Adrenal gland (tissue), 12 donors: ENCODE data around the gene SLC66A1. TPM values are rescaled to one million over a fixed set of nuclear protein-coding genes. Genes with fewer than 3 reads are reported as not detected.
A peak's percentile ranks its signal among the peaks of the same experiment; 100 is the strongest.

Experiments used
- DNase-seq, 7 donors: peaks; one replicate each; pipeline ENCODE4 v3.0.0-alpha.2; 2019 to 2020
- H3K27ac ChIP-seq, 5 donors: fragments of 200-600 bp; sonication (generic) in 4 of 5; 1 replicate in 3 of 5; 2 replicates in 2 of 5; pipeline versions ENCODE4 v1.5.1 to v1.8.0; 2016 to 2020; ENCODE audit warnings: mild to moderate bottlenecking in 1 of 5
- H3K27me3 ChIP-seq: fragments of 200-600 bp; 2 replicates; pipeline ENCODE4 v1.8.0; 2021
- H3K36me3 ChIP-seq, 2 donors: fragments of 200-600 bp; replicated peaks in 1 of 2; 1 replicate in 1 of 2; 2 replicates in 1 of 2; pipeline versions ENCODE4 v1.5.1 to v1.8.0; 2018 to 2022
- H3K4me1 ChIP-seq, 2 donors: fragments of 200-600 bp; replicated peaks in 1 of 2; 1 replicate in 1 of 2; 2 replicates in 1 of 2; pipeline versions ENCODE4 v1.5.1 to v1.8.0; 2018 to 2021
- H3K4me3 ChIP-seq, 4 donors: fragments of 200-600 bp; sonication (generic) in 3 of 4; one replicate each; pipeline ENCODE4 v1.5.1; 2016 to 2018
- H3K9me3 ChIP-seq, 3 donors: fragments of 200-600 bp; sonication (generic) in 1 of 3; replicated peaks in 1 of 3; 1 replicate in 2 of 3; 2 replicates in 1 of 3; pipeline versions ENCODE4 v1.5.1 to v1.8.0; 2016 to 2021
- POLR2A ChIP-seq, 2 donors: fragments of 450-650 bp; IDR thresholded peaks; one replicate each; pipeline ENCODE4 v1.6.1; 2017; ENCODE audit warnings: antibody characterized with exemption in 2 of 2, mild to moderate bottlenecking in 2 of 2, moderate library complexity in 1 of 2
- WGBS, 4 donors: extraction: QIAGEN DNeasy Blood & Tissue Kit in 2 of 4; methylation state at CpG; one replicate each; pipeline versions ENCODE4 v1.1.5 to v1.1.7; 2013 to 2017; 5-methylcytosine and 5-hydroxymethylcytosine counted together
- intact Hi-C, 2 donors: fragments of 100-400 bp; cut with DNase I; formaldehyde crosslinking; loops; one replicate each; pipeline versions ENCODE4 v1.14.1 to v1.15.0; 2022 to 2023
- polyA plus RNA-seq, 3 donors: library from polyadenylated mRNA; stranded (reverse); fragments of 200-250 nt in 2 of 3; fragments of 350-450 nt in 1 of 3; fragmentation: Illumina TruSeq in 1 of 3; extraction: RNeasy Lipid Tissue Mini Kit (QIAGEN cat#74804) in 1 of 3; gene quantifications; one replicate each; pipeline ENCODE4 v1.2.3, GENCODE V29; 2013 to 2014
- total RNA-seq, 9 donors: library from RNA; depleted of rRNA in 4 of 9; stranded (reverse); fragments of >200 nt in 4 of 9; fragments of 120-200 nt in 1 of 9; fragmentation: NEBNext Ultra II Directional in 1 of 9; extraction: Animal tissue kit (Norgen Biotek cat#: 25700) in 1 of 9; gene quantifications; one replicate each; pipeline versions ENCODE4 v1.1.0 to v1.2.4, GENCODE V29; 2013 to 2023
- TF ChIP-seq, protein P1 (sequence below), 6 experiments: fragments of 450-650 bp in 4 of 6; fragments of 200-600 bp in 2 of 6; sonication (generic) in 1 of 6; IDR thresholded peaks; 1 replicate in 5 of 6; 2 replicates in 1 of 6; pipeline versions ENCODE4 v1.5.1 to v1.8.0; 2016 to 2021; ENCODE audit warnings: antibody characterized with exemption in 6 of 6, mild to moderate bottlenecking in 2 of 6, moderate library complexity in 1 of 6
- donor health status: healthy with polysubstance abuse.
- donor health status: Bipolar disorder and iron deficiency.
- donor health status: DM: yes; HTN: yes; CAD: no.
- donor health status: DM: no; HTN: no; CAD: no.
- donor health status: DM: no; HTN: no; CAD: no.
- donor health status: DM: yes; HTN: yes; CAD: no.

Gene SLC66A1
- total and polyA plus RNA-seq, 12 donors: 19.1 to 82.9 (median 36.5) TPM

GRCh38 chr1:19374083-19374801, 62.1 kb downstream of the SLC66A1 start:
- no peak for DNase-seq
- H3K36me3 ChIP-seq: peaks cover 0 to 47% of the 10 kb centered on the region in 2 donors
- no peaks in the 10 kb centered on the region for H3K9me3 ChIP-seq
- intact Hi-C loops: no loop called here
- no peak overlapping the region for H3K4me3 ChIP-seq
- peaks cover 21 to 38% of the 10 kb centered on the region in 2 donors for H3K4me1 ChIP-seq
- WGBS, 4 donors: 83 to 99% (median 88%) methylated on average over 7 to 14 of the region's 14 CpGs
- H3K27ac ChIP-seq: peak overlapping the region; percentile 56 to 89 (median 77)
- TF ChIP-seq POLR2A (IDR thresholded peaks at IDR 0.05): no peak
- TF ChIP-seq, protein P1, sequence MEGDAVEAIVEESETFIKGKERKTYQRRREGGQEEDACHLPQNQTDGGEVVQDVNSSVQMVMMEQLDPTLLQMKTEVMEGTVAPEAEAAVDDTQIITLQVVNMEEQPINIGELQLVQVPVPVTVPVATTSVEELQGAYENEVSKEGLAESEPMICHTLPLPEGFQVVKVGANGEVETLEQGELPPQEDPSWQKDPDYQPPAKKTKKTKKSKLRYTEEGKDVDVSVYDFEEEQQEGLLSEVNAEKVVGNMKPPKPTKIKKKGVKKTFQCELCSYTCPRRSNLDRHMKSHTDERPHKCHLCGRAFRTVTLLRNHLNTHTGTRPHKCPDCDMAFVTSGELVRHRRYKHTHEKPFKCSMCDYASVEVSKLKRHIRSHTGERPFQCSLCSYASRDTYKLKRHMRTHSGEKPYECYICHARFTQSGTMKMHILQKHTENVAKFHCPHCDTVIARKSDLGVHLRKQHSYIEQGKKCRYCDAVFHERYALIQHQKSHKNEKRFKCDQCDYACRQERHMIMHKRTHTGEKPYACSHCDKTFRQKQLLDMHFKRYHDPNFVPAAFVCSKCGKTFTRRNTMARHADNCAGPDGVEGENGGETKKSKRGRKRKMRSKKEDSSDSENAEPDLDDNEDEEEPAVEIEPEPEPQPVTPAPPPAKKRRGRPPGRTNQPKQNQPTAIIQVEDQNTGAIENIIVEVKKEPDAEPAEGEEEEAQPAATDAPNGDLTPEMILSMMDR (IDR thresholded peaks at IDR 0.05): peak in 3 of 6 experiments; percentile 14 to 25 (median 21)
- H3K27me3 ChIP-seq: no peaks in the 10 kb centered on the region

- DNase-seq: no peak
- H3K4me3 ChIP-seq: no peak overlapping the region
- peaks cover 21 to 37% of the 10 kb centered on the region in 2 donors for H3K4me1 ChIP-seq
- intact Hi-C loops: no loop called here
- H3K27me3 ChIP-seq: no peaks in the 10 kb centered on the region
- H3K9me3 ChIP-seq: no peaks in the 10 kb centered on the region
- peaks cover 0 to 54% of the 10 kb centered on the region in 2 donors for H3K36me3 ChIP-seq
- peak overlapping the region in 2 of 5 donors; percentile 89 for H3K27ac ChIP-seq
- 83 to 88% (median 86%) methylated on average over 8 of the region's 8 CpGs for WGBS, 4 donors
- TF ChIP-seq POLR2A (IDR thresholded peaks at IDR 0.05): no peak
- TF ChIP-seq, protein P1 (IDR thresholded peaks at IDR 0.05): no peak
These were observed 62.8 kb downstream of the SLC66A1 start for GRCh38 chr1:19374926-19375325.

DNA sequence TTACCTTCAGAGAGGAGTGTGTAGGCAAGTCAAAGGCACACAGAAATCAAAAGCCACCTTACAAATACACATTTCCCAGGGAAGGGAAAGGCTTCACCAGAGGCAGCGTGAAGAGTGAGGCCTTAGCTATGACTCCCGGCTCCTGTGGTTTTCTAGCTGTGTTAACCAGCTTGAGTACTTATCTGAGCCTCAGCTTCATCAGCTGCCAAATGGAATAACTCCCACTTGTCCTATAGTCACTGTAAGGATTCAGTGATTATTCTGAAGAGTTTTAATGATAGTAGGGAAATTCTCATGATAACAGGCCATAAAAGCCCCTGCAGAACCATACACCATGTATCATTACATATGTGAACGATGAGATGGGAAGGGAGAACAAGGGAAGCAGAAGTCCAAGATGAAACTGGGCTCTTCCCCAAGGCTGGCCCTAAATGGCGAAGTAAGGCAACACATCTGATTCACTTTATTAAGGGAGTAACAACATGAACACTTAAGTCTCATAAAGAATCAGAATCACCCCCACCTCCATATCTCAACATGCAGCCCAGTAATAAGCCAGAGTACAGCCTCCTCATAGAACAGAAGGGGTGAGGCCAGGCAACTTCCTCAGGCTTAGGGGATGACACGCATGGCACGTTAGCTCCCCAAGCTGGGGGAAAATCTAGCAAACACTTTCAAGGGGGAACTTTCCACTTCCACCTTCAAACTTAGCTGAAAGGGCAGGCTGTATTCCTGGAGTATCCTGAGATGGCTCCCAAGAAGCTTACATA, 63.7 kb downstream of the SLC66A1 start:
- TF ChIP-seq POLR2A (IDR thresholded peaks at IDR 0.05): no peak
- TF ChIP-seq, protein P1 (IDR thresholded peaks at IDR 0.05): no peak
- intact Hi-C loops: no loop called here
- Histone ChIP-seq H3K36me3 (peaks cover 0 to 59% of the 10 kb centered on the region in 2 donors), H3K27ac (no peak overlapping the region), H3K4me3 (no peak overlapping the region), H3K27me3 (no peaks in the 10 kb centered on the region), H3K9me3 (no peaks in the 10 kb centered on the region), H3K4me1 (peaks cover 21 to 28% of the 10 kb centered on the region in 2 donors)
- WGBS, 4 donors: 85 to 91% (median 87%) methylated on average over 6 of the region's 6 CpGs
- DNase-seq: no peak
